ENCODE measurements around the gene KDELR3.

KDELR3 gene

DNA sequence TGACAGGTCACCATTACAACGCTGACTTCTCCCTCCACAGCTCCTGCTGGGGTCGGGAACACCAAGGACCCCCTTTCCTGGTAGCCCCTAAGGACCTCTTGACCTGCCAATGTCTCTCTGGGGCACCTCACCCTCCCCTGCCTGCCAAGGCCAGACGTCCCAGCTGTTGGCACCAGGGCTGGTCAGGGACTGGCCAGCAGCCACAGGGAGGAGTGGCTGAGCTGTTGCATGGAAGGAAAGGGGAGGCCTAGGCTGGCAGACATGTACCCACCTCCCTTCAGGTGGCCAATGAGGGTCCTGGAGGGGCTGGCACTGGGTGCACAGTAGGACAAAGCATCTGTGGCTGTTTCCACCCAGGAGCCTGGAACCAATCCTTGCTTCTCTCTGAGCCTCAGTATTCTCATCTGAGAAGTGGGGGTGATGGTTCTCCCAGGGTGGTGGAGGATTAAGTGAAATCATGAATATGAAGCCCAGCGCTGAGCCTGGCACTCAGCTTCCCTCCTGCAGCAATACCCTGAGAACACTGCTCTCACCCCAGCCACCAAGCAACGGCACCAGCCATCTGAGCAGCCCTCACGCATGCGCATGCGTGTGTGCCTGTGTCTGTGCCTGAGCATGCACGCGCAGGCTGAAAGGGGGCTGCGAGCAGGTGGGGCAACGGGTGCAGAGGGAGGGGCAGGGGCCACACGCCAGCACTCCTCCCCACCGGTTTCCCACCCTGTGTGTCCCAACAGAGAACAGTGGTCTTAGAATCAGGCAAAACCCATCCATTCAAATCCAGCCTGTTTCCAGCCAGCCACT lies 18.8 kb upstream of the KDELR3 start:
- DNase-seq (ENCODE audit: extremely low read depth, low read depth), result no peak
- TF ChIP-seq, protein P1, sequence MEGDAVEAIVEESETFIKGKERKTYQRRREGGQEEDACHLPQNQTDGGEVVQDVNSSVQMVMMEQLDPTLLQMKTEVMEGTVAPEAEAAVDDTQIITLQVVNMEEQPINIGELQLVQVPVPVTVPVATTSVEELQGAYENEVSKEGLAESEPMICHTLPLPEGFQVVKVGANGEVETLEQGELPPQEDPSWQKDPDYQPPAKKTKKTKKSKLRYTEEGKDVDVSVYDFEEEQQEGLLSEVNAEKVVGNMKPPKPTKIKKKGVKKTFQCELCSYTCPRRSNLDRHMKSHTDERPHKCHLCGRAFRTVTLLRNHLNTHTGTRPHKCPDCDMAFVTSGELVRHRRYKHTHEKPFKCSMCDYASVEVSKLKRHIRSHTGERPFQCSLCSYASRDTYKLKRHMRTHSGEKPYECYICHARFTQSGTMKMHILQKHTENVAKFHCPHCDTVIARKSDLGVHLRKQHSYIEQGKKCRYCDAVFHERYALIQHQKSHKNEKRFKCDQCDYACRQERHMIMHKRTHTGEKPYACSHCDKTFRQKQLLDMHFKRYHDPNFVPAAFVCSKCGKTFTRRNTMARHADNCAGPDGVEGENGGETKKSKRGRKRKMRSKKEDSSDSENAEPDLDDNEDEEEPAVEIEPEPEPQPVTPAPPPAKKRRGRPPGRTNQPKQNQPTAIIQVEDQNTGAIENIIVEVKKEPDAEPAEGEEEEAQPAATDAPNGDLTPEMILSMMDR (IDR thresholded peaks at IDR 0.05; ENCODE audit: low read depth, low read length), result no peak

DNA sequence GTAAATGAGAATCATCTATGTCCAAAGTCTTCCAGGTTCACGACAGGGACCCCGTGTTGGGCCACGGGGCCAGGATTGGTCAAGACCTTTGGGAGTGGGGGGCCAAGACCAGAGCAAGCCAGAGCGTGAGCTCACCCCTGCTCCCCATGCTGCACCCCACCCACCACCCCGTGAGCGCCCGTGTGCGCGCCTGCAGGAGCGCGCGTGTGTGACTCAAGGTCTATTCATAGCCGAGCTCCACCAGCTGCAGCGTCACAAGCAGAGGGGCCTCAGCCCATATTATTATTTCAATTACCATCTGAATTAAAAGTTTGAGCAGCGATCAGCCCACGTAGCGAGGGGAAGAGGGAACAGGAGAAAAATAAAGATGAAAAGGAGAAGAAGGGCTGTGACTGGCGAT lies 18.1 kb upstream of the KDELR3 start:
- no peak for DNase-seq (ENCODE audit: extremely low read depth, low read depth)
- TF ChIP-seq, protein P1 (IDR thresholded peaks at IDR 0.05; ENCODE audit: low read depth, low read length), result no peak

DNA sequence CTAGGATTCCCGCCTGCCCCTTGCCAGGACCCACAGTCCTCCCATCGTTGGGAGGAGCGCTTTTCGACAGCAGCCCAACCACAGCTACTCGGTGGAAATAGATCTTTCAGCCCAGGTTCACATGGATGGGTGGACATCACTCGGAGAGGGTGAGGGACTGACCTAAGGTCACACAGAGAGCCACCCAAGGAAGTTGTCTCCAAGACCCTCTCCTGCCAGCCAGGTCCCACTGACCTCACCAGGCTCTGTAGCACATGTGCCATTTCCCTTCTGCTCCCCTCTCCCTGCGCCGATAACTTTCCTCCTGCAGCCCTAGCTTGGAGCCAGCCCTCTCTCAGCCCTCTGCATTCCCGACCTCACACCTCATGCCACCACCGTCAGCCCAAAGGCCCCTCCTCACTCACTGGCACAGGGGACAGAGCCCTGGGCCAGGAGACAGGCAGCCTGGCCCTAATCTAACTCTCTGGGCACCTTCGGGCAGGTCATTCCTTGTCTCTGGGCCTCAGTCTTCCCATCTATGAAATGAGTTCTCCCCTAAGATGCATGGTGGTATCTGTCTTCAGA lies 17.6 kb upstream of the KDELR3 start:
- TF ChIP-seq, protein P1 (IDR thresholded peaks at IDR 0.05; ENCODE audit: low read depth, low read length), result no peak
- no peak for DNase-seq (ENCODE audit: extremely low read depth, low read depth)

DNA sequence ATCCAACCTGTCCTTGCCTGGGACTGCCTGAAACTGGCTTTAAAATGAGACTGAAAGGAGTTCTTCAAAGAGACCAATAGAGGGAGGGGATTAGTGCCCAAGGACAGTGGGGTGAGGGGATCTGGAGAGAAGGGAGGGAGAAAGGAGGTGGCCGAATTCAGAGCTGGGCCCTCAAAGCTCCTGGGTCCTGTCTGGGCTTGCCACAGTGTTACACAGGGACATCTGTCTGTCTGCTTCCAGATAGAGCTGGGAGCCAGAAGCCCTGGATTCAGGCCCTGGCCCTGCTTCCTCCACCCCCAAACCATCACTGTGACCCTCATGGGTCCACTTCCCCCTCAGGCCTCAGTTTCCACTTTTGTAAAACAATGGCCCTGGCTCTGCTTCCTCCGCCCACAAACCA lies 16.5 kb upstream of the KDELR3 start:
- TF ChIP-seq, protein P1 (IDR thresholded peaks at IDR 0.05; ENCODE audit: low read depth, low read length), result no peak
- DNase-seq (ENCODE audit: extremely low read depth, low read depth), result no peak

DNA sequence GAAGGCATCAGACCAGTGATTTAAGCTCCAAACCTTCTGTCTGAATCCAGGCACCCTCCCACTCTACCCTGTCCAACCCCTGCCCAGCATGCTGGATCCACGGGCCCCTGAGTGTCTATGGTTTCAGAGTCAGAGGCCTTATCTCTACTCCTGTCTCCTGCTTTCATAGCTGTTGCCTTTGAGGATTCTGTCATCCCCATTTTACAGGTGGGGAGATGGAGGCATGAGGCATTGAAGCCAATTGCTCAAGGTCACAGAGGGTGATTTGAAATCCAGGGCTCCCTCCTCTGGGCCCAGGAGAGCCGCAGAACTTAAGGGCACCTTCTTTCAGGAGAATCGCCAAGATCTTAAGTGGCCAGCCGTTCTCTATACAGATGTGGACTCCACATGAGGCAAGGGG lies 16.0 kb upstream of the KDELR3 start:
- TF ChIP-seq, protein P1 (IDR thresholded peaks at IDR 0.05; ENCODE audit: low read depth, low read length), result no peak
- no peak for DNase-seq (ENCODE audit: extremely low read depth, low read depth)

DNA sequence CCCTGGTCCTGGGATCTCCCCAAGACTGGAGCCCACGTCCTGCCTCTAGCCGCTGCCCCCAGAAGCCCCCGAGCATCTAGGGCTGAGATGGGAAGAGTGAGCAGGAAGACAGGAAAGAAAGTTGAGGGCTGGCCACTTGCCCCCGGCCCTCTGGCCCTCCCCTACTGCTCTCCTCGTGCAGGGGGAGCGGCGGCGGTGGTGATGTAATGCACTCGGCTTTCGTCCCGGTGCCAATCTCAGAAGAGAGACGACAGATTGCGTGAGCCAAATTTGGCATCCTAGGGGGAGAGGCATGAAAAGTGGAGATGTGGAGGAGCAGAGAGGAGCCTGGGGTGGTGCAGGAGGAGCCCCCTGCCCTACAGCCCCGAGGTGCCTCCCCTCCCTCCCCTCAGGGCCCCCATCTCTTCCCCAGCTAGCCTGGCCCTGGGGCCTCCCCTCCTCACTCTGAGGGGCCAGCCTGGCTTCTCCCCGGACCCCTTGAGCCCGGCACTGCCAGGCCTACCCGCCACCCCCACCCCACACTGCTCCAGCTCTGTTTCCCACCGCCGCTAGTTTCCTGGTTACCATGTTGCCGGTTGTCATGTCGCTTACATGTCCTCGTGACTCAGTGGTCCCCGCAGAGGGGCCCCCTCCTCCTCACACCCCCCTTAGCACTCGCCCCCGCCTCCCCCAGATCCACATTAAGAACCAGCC lies 15.4 kb upstream of the KDELR3 start:
- TF ChIP-seq, protein P1 (IDR thresholded peaks at IDR 0.05; ENCODE audit: low read depth, low read length), result no peak
- DNase-seq (ENCODE audit: extremely low read depth, low read depth), result no peak

Data from AG09319 (cell line).